HUDEP-2 (cell line): ENCODE measurements around the gene MAU2.

ENCODE experiments used
- DNase-seq, 76 experiments: peaks; one replicate each; lab custom pipeline; 2025; ENCODE audit not compliant: unreplicated experiment in 76 of 76; lab: John Stamatoyannopoulos, UW

Gene MAU2

GRCh38 chr19:19407633-19407930 is 87.0 kb downstream of the MAU2 start:
- DNase-seq = no peak
